ENCODE data around the gene CIAO1. TPM values are rescaled to one million over a fixed set of nuclear protein-coding genes. Genes with fewer than 3 reads are reported as not detected.

CIAO1 gene
- total and polyA plus RNA-seq, 2 of the 13 experiments (the other 11 are each of a cell fraction or from before 2014, with no cell fraction given), result 99.3 to 120 TPM

GRCh38 chr2:96276787-96277499, 10.9 kb downstream of the CIAO1 start:
- in situ Hi-C loops (cut with HindIII; ENCODE audit: extremely low pct_ligation_motif_present, low pct_unique_long_range_greater_than_20kb), result no loop called here
- Histone ChIP-seq H3K4me2 (ENCODE audit: low read depth, low read length) (no peak overlapping the region), H3K4me3 (replicated peaks in 1 of 3; ENCODE audit: insufficient read depth in 1 of 3, low read depth in 2 of 3, low read length in 3 of 3) (no peak overlapping the region), H4K20me1 (ENCODE audit: insufficient read depth, low read length) (no peaks in the 10 kb centered on the region), H3K36me3 (replicated peaks in 1 of 2; ENCODE audit: control insufficient read depth in 1 of 2, insufficient read depth in 2 of 2, low read length in 2 of 2) (peaks cover 54 to 69% of the 10 kb centered on the region in 2 experiments), H3K9ac (ENCODE audit: insufficient read depth, low read depth, low read length) (no peak overlapping the region), H3K27me3 (ENCODE audit: control insufficient read depth in 1 of 2, insufficient read depth in 2 of 2, low read length in 2 of 2) (no peaks in the 10 kb centered on the region), H3K79me2 (ENCODE audit: insufficient read depth, low read length) (no peaks in the 10 kb centered on the region), H3K9me3 (ENCODE audit: low read length) (no peaks in the 10 kb centered on the region), H3K4me1 (ENCODE audit: insufficient read depth, low read length) (peaks cover 22% of the 10 kb centered on the region), H2AFZ (ENCODE audit: low read length) (no peak overlapping the region), H3K27ac (ENCODE audit: extremely low read length, insufficient read depth, low read length) (no peak overlapping the region)
- ChIA-PET CTCF (ENCODE audit: low intra/inter-chr PET ratio, low total read pairs) (no interaction called here), POLR2A (interaction anchor here (2.0 to 3.0 kb wide), 3 partner anchors 11 to 16 kb away, joined by 4 to 8 read pairs (median 6); partner anchors contain the start of genes CIAO1 and TMEM127)
- no peak for DNase-seq (ENCODE audit: low spot score)
- TF ChIP-seq POLR2A (IDR thresholded peaks at IDR 0.05; ENCODE audit: insufficient read depth in 1 of 2, low read depth in 2 of 2, low read length in 2 of 2) (0 out of 4 replicates have a peak, but pooled peaks of 1 of the 2 experiments have one; percentile 17), ZNF747 (CRISPR knock-in tag; IDR thresholded peaks at IDR 0.05; ENCODE audit: borderline replicate concordance) (no peak)
- 99% methylated on average over 21 of the region's 21 CpGs for WGBS (ENCODE audit: low lambda C conversion rate)
- no TSS peak for BruUV-seq (replicated peaks)
- intact Hi-C loops (cut with micrococcal nuclease; ENCODE audit: unreplicated experiment), result no loop called here
- FAIRE-seq, result no peak
- ATAC-seq, result no peak

- H3K36me3 ChIP-seq (replicated peaks in 1 of 2; ENCODE audit: control insufficient read depth in 1 of 2, insufficient read depth in 2 of 2, low read length in 2 of 2), result peaks cover 85 to 99% of the 10 kb centered on the region in 2 experiments
- H3K27me3 ChIP-seq (ENCODE audit: control insufficient read depth in 1 of 2, insufficient read depth in 2 of 2, low read length in 2 of 2), result no peaks in the 10 kb centered on the region
- CTCF ChIA-PET (ENCODE audit: low intra/inter-chr PET ratio, low total read pairs), result no interaction called here
- H4K20me1 ChIP-seq (ENCODE audit: insufficient read depth, low read length), result no peaks in the 10 kb centered on the region
- no TSS peak for BruUV-seq (replicated peaks)
- no peak for ATAC-seq
- intact Hi-C loops (cut with micrococcal nuclease; ENCODE audit: unreplicated experiment), result no loop called here
- no peak overlapping the region for H3K4me3 ChIP-seq (replicated peaks in 1 of 3; ENCODE audit: insufficient read depth in 1 of 3, low read depth in 2 of 3, low read length in 3 of 3)
- no peak for FAIRE-seq
- H2AFZ ChIP-seq (ENCODE audit: low read length), result no peak overlapping the region
- H3K4me2 ChIP-seq (ENCODE audit: low read depth, low read length), result no peak overlapping the region
- WGBS (ENCODE audit: low lambda C conversion rate), result 98% methylated on average over 6 of the region's 6 CpGs
- no peak overlapping the region for H3K9ac ChIP-seq (ENCODE audit: insufficient read depth, low read depth, low read length)
- in situ Hi-C loops (cut with HindIII; ENCODE audit: extremely low pct_ligation_motif_present, low pct_unique_long_range_greater_than_20kb), result no loop called here
- no peaks in the 10 kb centered on the region for H3K9me3 ChIP-seq (ENCODE audit: low read length)
- no peak overlapping the region for H3K27ac ChIP-seq (ENCODE audit: extremely low read length, insufficient read depth, low read length)
- no peaks in the 10 kb centered on the region for H3K79me2 ChIP-seq (ENCODE audit: insufficient read depth, low read length)
- no peaks in the 10 kb centered on the region for H3K4me1 ChIP-seq (ENCODE audit: insufficient read depth, low read length)
- no peak for DNase-seq (ENCODE audit: low spot score)
- POLR2A ChIA-PET, result interaction anchor here (1.4 to 1.6 kb wide), 2 partner anchors 12 to 18 kb away, joined by 3 to 4 read pairs; partner anchors contain the start of gene SNRNP200
- TF ChIP-seq MXI1 (IDR thresholded peaks at IDR 0.05; ENCODE audit: borderline replicate concordance, low read depth, low read length), result 0 out of 3 replicates have a peak, but pooled peaks have one; percentile 5
- TF ChIP-seq TOE1 (CRISPR knock-in tag; IDR thresholded peaks at IDR 0.05), result no peak
- no peak for TF ChIP-seq DBP (CRISPR knock-in tag; IDR thresholded peaks at IDR 0.05; ENCODE audit: not compliant biosample characterization)
- TF ChIP-seq HNF1A (IDR thresholded peaks at IDR 0.05; ENCODE audit: low read depth), result no peak
- TF ChIP-seq HNF1A (CRISPR knock-in tag; IDR thresholded peaks at IDR 0.05; ENCODE audit: borderline replicate concordance), result no peak
- 0 out of 2 replicates have a peak, but pooled peaks have one; percentile 7 for TF ChIP-seq RBFOX2 (IDR thresholded peaks at IDR 0.05; ENCODE audit: low read depth, low read length)
- no peak for TF ChIP-seq ATF7-NPFF (CRISPR knock-in tag; IDR thresholded peaks at IDR 0.05; ENCODE audit: low read depth)
- no peak for TF ChIP-seq SRSF1 (optimal IDR thresholded peaks at IDR 0.05; ENCODE audit: low read depth, low read length)
- TF ChIP-seq ZNF562 (CRISPR knock-in tag; IDR thresholded peaks at IDR 0.05; ENCODE audit: borderline replicate concordance), result no peak
Observed at GRCh38 chr2:96287273-96287856, 21.3 kb downstream of the CIAO1 start.

Measured in HepG2 (cell line).